ENCODE results near the gene PTPRJ.
A peak's percentile ranks its signal among the peaks of the same experiment; 100 is the strongest.

The PTPRJ gene

GRCh38 chr11:48066881-48067800 lies 86.8 kb downstream of the PTPRJ start:
- no peak overlapping the region for H3K4me3 ChIP-seq (ENCODE audit: low read length)
- no peak for TF ChIP-seq CTCF (conservative IDR thresholded peaks at IDR 0.05; ENCODE audit: low read length)
- DNase-seq (ENCODE audit: low read depth): no peak

GRCh38 chr11:48073031-48073861 lies 92.9 kb downstream of the PTPRJ start:
- no peak for TF ChIP-seq CTCF (conservative IDR thresholded peaks at IDR 0.05; ENCODE audit: low read length)
- no peak for DNase-seq (ENCODE audit: low read depth)
- H3K4me3 ChIP-seq (ENCODE audit: low read length): no peak overlapping the region

GRCh38 chr11:48074425-48075181 lies 94.2 kb downstream of the PTPRJ start:
- no peak for DNase-seq (ENCODE audit: low read depth)
- no peak for TF ChIP-seq CTCF (conservative IDR thresholded peaks at IDR 0.05; ENCODE audit: low read length)
- no peak overlapping the region for H3K4me3 ChIP-seq (ENCODE audit: low read length)

- no peak for TF ChIP-seq CTCF (conservative IDR thresholded peaks at IDR 0.05; ENCODE audit: low read length)
- no peak overlapping the region for H3K4me3 ChIP-seq (ENCODE audit: low read length)
- no peak for DNase-seq (ENCODE audit: low read depth)
Observed at GRCh38 chr11:48075637-48076036, 95.3 kb downstream of the PTPRJ start.

GRCh38 chr11:48077251-48077650 lies 96.9 kb downstream of the PTPRJ start:
- TF ChIP-seq CTCF (conservative IDR thresholded peaks at IDR 0.05; ENCODE audit: low read length): no peak
- no peak for DNase-seq (ENCODE audit: low read depth)
- H3K4me3 ChIP-seq (ENCODE audit: low read length): no peak overlapping the region

GRCh38 chr11:48078689-48079088 lies 98.3 kb downstream of the PTPRJ start:
- DNase-seq (ENCODE audit: low read depth): peak; percentile 77
- H3K4me3 ChIP-seq (ENCODE audit: low read length): no peak overlapping the region
- TF ChIP-seq CTCF (conservative IDR thresholded peaks at IDR 0.05; ENCODE audit: low read length): no peak

Measured in AG10803 (cell line).